IPS-18c (cell line): ENCODE data around the gene COL27A1.

Experiments
- H3K4me3 ChIP-seq: 2 replicates; pipeline ENCODE4 v1.7.0; 2013; ENCODE audit warnings: low read depth, mild to moderate bottlenecking, low read length, moderate library complexity; ENCODE audit not compliant: insufficient read depth
- H3K9me3 ChIP-seq: one replicate; pipeline ENCODE4 v1.6.1; 2013; ENCODE audit warnings: mild to moderate bottlenecking, low read length, moderate library complexity; ENCODE audit not compliant: control insufficient read depth, insufficient read depth

COL27A1 gene

GRCh38 chr9:114206221-114206789 is 51.0 kb downstream of the COL27A1 start:
- Histone ChIP-seq H3K9me3 (no peaks in the 10 kb centered on the region), H3K4me3 (no peak overlapping the region)

- H3K4me3 ChIP-seq, result no peak overlapping the region
- no peaks in the 10 kb centered on the region for H3K9me3 ChIP-seq
Observed at GRCh38 chr9:114207034-114207810, 51.9 kb downstream of the COL27A1 start.

DNA sequence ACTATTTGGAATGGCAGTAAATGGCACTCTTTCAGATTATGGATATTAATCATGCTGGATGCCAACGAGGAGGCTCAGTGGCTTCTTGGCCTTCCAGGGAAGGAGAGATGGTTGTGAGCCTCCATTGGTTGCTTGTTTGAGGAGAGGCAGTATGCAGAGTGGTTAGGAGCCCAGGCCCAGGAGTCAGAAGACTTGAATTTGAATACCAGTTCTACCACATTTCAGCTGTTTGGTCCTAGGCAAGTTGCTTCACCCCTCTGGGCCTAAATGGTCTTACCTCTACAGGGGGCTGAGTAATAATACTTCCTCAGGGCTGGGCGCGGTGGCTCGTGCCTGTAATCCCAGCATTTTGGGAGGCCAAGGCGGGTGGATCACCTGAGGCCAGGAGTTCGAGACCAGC is 52.5 kb downstream of the COL27A1 start:
- no peak overlapping the region for H3K4me3 ChIP-seq
- H3K9me3 ChIP-seq, result no peaks in the 10 kb centered on the region

- no peak overlapping the region for H3K4me3 ChIP-seq
- H3K9me3 ChIP-seq, result no peaks in the 10 kb centered on the region
Observed at GRCh38 chr9:114209151-114209550, 53.8 kb downstream of the COL27A1 start.

GRCh38 chr9:114210136-114210535 is 54.8 kb downstream of the COL27A1 start:
- Histone ChIP-seq H3K4me3 (no peak overlapping the region), H3K9me3 (no peaks in the 10 kb centered on the region)

DNA sequence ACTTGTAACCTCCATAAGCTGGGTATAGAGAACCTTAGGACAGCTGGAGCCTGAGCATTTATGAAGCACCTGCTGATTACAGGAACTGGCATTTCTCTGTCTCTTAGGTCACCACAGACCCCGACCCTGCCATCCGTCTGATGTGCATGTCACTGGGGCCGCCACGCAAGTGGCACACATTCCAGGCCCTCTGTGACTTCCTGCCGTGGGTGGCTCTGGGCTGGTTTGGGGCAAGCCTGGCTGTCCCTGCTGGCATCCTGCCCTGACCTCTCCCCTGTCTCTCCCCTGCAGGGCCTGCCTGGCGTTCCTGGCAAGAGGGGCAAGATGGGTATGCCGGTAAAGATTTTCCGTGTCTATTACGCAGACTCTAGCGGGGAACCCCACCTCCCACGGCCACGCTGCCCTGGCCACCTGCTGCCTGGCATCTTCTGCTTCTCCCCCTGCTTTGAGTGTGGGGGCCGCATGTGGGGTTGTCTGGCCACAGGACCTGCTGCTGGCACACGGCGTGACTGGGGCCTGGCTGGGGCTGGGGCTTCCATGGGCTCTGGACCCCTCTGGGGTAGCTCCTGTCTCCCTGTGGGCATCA is 55.4 kb downstream of the COL27A1 start:
- Histone ChIP-seq H3K9me3 (no peaks in the 10 kb centered on the region), H3K4me3 (no peak overlapping the region)

GRCh38 chr9:114212826-114213225 is 57.5 kb downstream of the COL27A1 start:
- no peak overlapping the region for H3K4me3 ChIP-seq
- H3K9me3 ChIP-seq, result no peaks in the 10 kb centered on the region

DNA sequence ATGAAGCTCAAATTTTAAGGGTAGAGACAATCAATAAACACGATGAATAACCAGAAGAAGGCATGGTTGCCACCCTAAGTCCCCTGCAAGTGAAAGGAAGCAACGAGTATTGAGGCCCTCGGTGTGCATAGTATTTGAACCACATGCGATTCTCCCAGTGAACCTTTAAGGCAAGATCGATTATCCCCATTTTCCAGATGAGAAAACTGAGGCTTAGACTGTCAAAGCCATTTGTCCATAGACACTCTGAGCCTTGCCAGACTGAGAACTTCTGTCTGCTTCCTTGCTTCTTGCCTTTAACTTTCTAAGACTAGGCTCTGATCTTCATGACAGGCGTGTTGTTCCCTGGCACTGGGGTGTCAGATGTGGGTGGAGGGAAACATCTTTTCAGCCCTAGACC is 58.2 kb downstream of the COL27A1 start:
- Histone ChIP-seq H3K9me3 (no peaks in the 10 kb centered on the region), H3K4me3 (no peak overlapping the region)

DNA sequence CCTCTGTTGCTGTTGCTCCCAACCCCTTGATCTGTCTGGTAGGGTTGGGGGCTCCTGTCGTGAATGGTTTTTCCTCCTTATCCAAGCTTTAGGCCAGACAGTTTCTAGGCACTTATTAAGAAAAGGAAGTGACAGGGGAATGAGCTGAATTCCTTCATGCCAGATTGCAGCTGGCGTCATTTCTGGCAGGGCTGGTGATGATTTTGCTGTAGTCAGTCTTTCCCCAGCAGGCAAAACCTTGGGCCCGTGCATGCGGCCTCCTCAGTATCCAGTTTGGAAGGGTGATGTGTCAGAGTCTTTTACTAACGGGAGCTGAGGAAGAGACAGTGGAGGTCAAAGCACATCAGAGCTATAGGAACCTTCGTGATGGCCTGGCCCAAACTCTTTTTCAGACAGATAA is 58.8 kb downstream of the COL27A1 start:
- Histone ChIP-seq H3K4me3 (no peak overlapping the region), H3K9me3 (no peaks in the 10 kb centered on the region)

GRCh38 chr9:114214686-114215414 is 59.5 kb downstream of the COL27A1 start:
- Histone ChIP-seq H3K9me3 (no peaks in the 10 kb centered on the region), H3K4me3 (no peak overlapping the region)

DNA sequence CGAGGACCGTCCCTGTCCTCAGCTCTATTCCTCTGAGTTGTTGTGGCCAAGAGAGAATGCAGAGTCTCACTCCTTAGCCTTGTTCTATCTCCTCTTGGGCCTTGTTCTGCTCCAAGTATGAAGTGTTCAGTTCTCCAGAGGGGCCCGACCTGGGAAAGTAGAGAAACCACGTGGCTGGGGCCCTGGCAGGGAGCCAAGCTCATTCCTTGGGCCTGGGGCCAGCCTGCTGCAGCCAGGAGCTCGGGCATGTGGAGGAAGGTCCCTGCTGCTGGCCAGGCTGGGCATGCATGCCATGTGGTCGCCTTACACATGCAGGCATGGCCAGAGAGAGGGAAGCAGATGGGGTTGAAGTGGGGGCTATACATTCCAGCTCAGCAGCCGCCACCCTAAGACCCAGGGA is 60.7 kb downstream of the COL27A1 start:
- H3K4me3 ChIP-seq, result no peak overlapping the region
- no peaks in the 10 kb centered on the region for H3K9me3 ChIP-seq

DNA sequence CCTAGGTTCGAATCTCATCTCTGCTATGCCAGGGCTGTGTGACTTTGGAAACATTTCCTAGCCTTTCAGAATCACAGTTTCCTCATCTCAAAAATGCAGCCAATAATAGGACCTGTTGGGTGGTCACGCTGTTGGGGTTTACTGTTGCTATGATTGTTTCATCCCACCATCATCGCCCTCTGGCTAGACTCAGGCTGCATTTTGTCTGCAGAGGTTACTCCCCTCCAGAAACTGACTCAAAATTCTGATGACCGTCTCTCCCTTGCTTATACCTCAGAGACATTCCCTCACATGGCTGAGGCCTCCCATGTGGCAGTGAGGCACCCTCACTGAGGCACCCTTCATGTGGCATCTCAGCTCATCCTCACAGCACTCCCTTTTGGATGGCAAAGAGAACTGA is 61.6 kb downstream of the COL27A1 start:
- no peaks in the 10 kb centered on the region for H3K9me3 ChIP-seq
- no peak overlapping the region for H3K4me3 ChIP-seq

DNA sequence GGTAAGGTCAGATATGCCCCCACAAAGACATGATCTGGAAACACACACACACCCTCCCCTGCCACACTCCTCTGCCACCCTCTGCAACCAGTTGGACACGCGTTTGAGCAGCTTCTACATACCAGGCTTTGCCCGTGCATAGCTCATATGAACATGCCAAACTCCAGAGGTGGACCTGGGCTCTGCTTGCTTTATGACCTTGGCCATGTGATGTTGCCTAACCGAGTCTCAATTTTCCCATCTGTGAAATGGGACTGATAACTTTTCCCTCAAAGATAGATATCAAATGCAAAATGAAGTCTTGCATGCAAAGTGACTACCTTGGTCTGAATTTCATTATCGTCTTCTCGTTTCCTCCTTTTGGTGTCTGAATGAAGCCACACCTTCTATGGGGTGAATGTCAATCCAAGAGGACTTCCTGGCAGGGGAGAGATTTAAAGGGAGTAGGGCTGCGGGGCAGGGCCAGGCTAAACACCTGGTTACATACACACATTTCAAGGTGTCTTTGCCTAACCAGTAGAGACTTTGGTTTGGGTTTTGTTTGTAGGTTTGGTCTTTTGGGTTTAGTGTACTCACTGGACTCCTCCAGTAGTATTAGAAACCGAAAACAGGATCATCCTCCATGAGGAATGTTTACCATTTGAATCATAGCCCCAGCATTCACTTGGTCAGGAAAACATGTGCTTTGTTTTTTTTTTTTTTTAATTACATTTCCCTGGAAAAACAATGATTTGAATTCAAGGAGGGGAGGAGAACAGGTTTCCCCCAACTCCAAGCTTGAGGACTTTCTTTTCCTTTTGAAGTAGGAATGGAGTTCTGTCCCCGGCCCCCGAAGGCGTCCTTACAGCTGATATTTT is 63.2 kb downstream of the COL27A1 start:
- H3K4me3 ChIP-seq, result no peak overlapping the region

GRCh38 chr9:114220061-114220541 is 64.8 kb downstream of the COL27A1 start:
- Histone ChIP-seq H3K9me3 (no peaks in the 10 kb centered on the region), H3K4me3 (no peak overlapping the region)

More for the DNA sequence above, 63.2 kb downstream of the COL27A1 start:
- no peaks in the 10 kb centered on the region for H3K9me3 ChIP-seq

GRCh38 chr9:114221706-114222465 is 66.5 kb downstream of the COL27A1 start:
- H3K9me3 ChIP-seq, result no peaks in the 10 kb centered on the region
- no peak overlapping the region for H3K4me3 ChIP-seq

GRCh38 chr9:114223564-114224246 is 68.4 kb downstream of the COL27A1 start:
- H3K4me3 ChIP-seq, result no peak overlapping the region

More at GRCh38 chr9:114223564-114224246, 68.4 kb downstream of the COL27A1 start:
- no peaks in the 10 kb centered on the region for H3K9me3 ChIP-seq
